Uterus (tissue), 2 donors: ENCODE measurements around the gene C6.

Experiments used
- CTCF ChIP-seq, 4 experiments: fragments of 200-600 bp in 2 of 4; fragments of 450-650 bp in 2 of 4; sonication (generic) in 2 of 4; IDR thresholded peaks; one replicate each; pipeline ENCODE4 v1.5.1; 2016 to 2019; ENCODE audit warnings: antibody characterized with exemption in 4 of 4, mild to moderate bottlenecking in 2 of 4, moderate library complexity in 1 of 4
- POLR2A ChIP-seq, 2 donors: fragments of 450-650 bp; IDR thresholded peaks; one replicate each; pipeline ENCODE4 v1.6.1; 2016; ENCODE audit warnings: antibody characterized with exemption in 2 of 2, mild to moderate bottlenecking in 1 of 2, moderate library complexity in 1 of 2

DNA sequence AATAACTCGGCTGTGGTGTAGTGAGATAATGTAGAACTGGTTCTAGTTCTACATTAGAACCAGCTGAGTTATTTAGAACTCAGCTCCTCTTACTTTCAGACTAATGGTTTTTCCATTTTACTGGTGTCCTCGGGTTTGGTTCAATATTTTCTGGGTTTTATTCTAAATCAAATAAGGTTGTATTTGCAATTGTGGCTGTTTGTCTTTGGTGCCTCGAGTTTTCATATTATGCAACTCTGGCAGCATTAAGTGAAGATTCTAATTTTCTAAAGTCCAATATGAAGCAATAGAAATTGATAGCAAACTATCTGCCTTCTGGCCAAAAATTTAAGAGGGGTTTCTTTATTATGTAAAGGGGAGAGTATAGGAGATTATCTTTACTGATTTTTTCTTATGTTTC lies 19.0 kb downstream of the C6 start:
- TF ChIP-seq CTCF (IDR thresholded peaks at IDR 0.05) (no peak), POLR2A (IDR thresholded peaks at IDR 0.05) (no peak)
